Epithelial cell of proximal tubule (primary cell): ENCODE data around the gene CD302. TPM values are rescaled to one million over a fixed set of nuclear protein-coding genes. Genes with fewer than 3 reads are reported as not detected.
A peak's percentile ranks its signal among the peaks of the same experiment; 100 is the strongest.
"Not testable (repeated sequence)": the region's sequence is repeated elsewhere in the genome, so short reads cannot be mapped to it uniquely, and the experiment has no call there.

Experiments
- DNase-seq: peaks from one replicate; pipeline ENCODE4 v3.0.0-alpha.2; 2011; ENCODE audit warnings: low read depth
- H3K4me3 ChIP-seq: 2 replicates; pipeline ENCODE4 v1.5.1; 2011; ENCODE audit warnings: low read depth, mild to moderate bottlenecking, low read length
- CTCF ChIP-seq: conservative IDR thresholded peaks from 2 replicates; pipeline ENCODE4 v1.5.1; 2012; ENCODE audit warnings: low read depth, mild to moderate bottlenecking, low read length
- total RNA-seq: library from RNA; depleted of rRNA; stranded (reverse); fragments of >200 nt; gene quantifications from 2 replicates; pipeline ENCODE4 v1.2.3, GENCODE V29; 2015

The CD302 gene
- total RNA-seq: 1.7 and 2.0 TPM in 2 replicates

DNA sequence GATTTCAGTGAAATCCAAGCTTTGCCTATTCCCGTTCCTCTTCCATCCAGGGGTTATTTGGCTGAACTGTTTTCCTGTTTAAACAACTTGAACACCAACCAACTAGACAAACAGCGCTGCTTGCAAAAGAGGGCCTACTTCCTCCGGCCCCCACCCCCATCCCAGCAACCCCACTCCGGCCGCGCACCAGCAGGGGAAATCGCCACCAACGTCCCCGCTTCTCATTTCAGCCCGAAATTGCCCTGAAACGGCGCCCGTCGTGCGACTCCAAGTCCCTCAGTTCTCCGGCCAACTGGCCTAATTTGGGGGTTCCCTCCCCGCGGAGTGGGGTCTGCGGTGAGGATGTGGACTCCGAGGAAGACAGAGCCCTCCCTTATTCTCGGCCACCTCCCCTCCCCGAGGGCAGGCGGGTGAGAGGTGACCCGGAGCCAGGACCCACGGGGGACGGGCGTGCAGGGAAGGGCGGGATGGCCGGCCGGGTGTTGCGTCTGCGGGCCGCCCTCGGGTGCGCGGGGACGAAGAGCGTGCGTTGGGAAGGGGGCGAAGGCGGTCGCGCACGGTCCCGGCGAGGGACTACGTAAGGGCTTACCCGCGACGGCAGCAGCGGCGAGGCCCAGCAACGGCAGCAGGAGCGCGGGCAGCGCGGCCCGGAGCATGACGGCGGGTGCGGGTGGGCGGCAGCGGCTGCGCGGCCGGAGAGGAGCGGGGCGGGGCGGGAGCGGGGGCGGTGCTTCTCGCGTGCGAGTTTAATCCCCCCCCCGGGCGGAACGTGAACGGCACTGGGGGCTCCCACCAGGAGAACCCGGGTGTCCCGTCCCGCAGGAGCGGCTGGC, at the start of gene CD302:
CD302 (minus strand) TSS at position 666 of the 833 bp plus-strand sequence; CDS start at position 656, 10 bp downstream.
- no peak for DNase-seq
- TF ChIP-seq CTCF: no peak
- H3K4me3 ChIP-seq: peak within 1 kb of the TSS; percentile 63

GRCh38 chr2:159846564-159846963, 48.6 kb upstream of the CD302 start:
- no peak overlapping the region for H3K4me3 ChIP-seq
- no peak for DNase-seq
- TF ChIP-seq CTCF: no peak

- no peak for DNase-seq
- no peak overlapping the region for H3K4me3 ChIP-seq
- TF ChIP-seq CTCF: no peak
Observed at GRCh38 chr2:159840616-159841015, 42.6 kb upstream of the CD302 start.

- no peak for TF ChIP-seq CTCF
- no peak overlapping the region for H3K4me3 ChIP-seq
- no peak for DNase-seq
Observed at GRCh38 chr2:159832858-159833257, 34.9 kb upstream of the CD302 start.

DNA sequence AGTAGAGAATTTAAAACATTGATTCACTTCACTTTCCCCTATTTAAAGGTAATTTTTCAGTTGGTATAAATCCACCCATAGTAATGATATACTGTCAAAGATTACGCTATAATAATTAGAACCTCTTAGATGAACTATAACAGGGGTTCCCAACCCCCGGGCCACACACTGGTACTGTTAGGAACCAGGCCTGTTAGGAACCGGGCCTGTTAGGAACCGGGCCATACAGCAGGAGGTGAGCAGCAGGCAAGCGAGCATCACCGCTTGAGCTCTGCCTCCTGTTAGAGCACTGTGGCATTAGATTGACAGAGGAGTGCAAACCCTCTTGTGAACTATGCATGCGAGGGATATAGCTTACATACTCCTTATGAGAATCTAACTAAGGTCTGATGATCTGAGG, 34.0 kb upstream of the CD302 start:
- H3K4me3 ChIP-seq: no peak overlapping the region
- no peak for DNase-seq
- TF ChIP-seq CTCF: no peak

GRCh38 chr2:159829376-159829775, 31.4 kb upstream of the CD302 start:
- no peak for DNase-seq
- no peak for TF ChIP-seq CTCF
- no peak overlapping the region for H3K4me3 ChIP-seq

GRCh38 chr2:159828738-159829137, 30.7 kb upstream of the CD302 start:
- no peak overlapping the region for H3K4me3 ChIP-seq
- no peak for TF ChIP-seq CTCF

GRCh38 chr2:159822478-159822833, 24.4 kb upstream of the CD302 start:
- not testable (repeated sequence) for H3K4me3 ChIP-seq, DNase-seq

More at GRCh38 chr2:159828738-159829137, 30.7 kb upstream of the CD302 start:
- no peak for DNase-seq

DNA sequence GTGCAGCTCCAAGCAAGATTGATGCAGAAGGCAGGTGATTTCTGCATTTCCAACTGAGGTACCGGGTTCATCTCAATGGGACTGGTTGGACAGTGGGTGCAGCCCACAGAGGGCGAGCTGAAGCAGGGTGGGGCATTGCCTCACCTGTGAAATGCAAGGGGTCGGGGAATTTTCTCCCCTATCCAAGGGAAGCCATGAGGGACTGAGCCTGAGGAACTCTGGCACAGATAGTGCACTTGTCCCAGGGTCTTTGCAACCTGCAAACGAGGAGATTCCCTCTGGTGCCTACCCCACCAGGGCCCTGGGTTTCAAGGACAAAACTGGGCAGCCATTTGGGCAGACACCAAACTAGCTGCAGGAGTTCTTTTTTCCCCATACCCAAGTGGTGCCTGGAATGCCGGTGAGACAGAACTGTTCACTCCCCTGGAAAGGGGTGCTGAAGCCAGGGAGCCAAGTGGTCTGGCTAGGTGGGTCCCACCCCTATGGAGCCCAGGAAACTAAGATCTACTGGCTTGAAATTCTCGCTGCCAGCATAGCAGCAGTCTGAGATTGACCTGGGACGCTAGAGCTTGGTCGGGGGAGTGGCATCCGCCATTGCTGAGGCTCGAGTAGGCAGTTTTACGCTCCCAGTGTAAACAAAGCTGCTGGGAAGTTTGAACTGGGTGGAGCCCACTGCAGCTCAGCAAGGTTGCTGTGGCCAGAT, 23.9 kb upstream of the CD302 start:
- not testable (repeated sequence) for H3K4me3 ChIP-seq, DNase-seq
